Spleen (tissue), 11 donors: Measurements from ENCODE around the gene EPHB1. TPM values are rescaled to one million over a fixed set of nuclear protein-coding genes. Genes with fewer than 3 reads are reported as not detected.

Source experiments
- DNase-seq: peaks from one replicate; pipeline ENCODE4 v3.0.0-alpha.2; 2020
- H3K27ac ChIP-seq, 8 donors: fragments of 200-600 bp; sonication (generic) in 7 of 8; 1 replicate in 4 of 8; 2 replicates in 4 of 8; pipeline versions ENCODE4 v1.5.0 to v1.8.0; 2016 to 2021; ENCODE audit warnings: inconsistent platforms in 4 of 8, mild to moderate bottlenecking in 4 of 8, moderate library complexity in 1 of 8
- H3K27me3 ChIP-seq, 7 donors: fragments of 200-600 bp; sonication (generic) in 6 of 7; replicated peaks in 1 of 7; 1 replicate in 4 of 7; 2 replicates in 3 of 7; pipeline versions ENCODE4 v1.5.0 to v1.8.0; 2016 to 2021; ENCODE audit warnings: inconsistent platforms in 3 of 7, mild to moderate bottlenecking in 1 of 7
- H3K36me3 ChIP-seq, 6 donors: fragments of 200-600 bp; sonication (generic) in 5 of 6; 1 replicate in 4 of 6; 2 replicates in 2 of 6; pipeline versions ENCODE4 v1.5.0 to v1.8.0; 2016 to 2021; ENCODE audit warnings: inconsistent platforms in 2 of 6
- H3K4me1 ChIP-seq, 6 donors: fragments of 200-600 bp; sonication (generic) in 5 of 6; 1 replicate in 3 of 6; 2 replicates in 3 of 6; pipeline versions ENCODE4 v1.5.0 to v1.8.0; 2016 to 2021; ENCODE audit warnings: inconsistent platforms in 3 of 6
- H3K4me3 ChIP-seq, 8 donors: fragments of 200-600 bp; sonication (generic) in 7 of 8; 1 replicate in 4 of 8; 2 replicates in 4 of 8; pipeline versions ENCODE4 v1.5.0 to v1.8.0; 2016 to 2021; ENCODE audit warnings: inconsistent platforms in 4 of 8, mild to moderate bottlenecking in 4 of 8, moderate library complexity in 2 of 8
- H3K9me3 ChIP-seq, 8 donors: fragments of 200-600 bp; sonication (generic) in 7 of 8; 1 replicate in 4 of 8; 2 replicates in 4 of 8; pipeline versions ENCODE4 v1.5.0 to v1.8.0; 2016 to 2021; ENCODE audit warnings: inconsistent platforms in 4 of 8
- POLR2A ChIP-seq, 3 donors: fragments of 450-650 bp; IDR thresholded peaks; one replicate each; pipeline ENCODE4 v1.5.1; 2017; ENCODE audit warnings: antibody characterized with exemption in 3 of 3, mild to moderate bottlenecking in 1 of 3
- POLR2AphosphoS5 ChIP-seq, 3 donors: sonication (generic); formaldehyde crosslinking; IDR thresholded peaks; one replicate each; pipeline ENCODE4 v1.5.1; 2017; ENCODE audit warnings: antibody characterized with exemption in 3 of 3
- WGBS, 5 donors: extraction: QIAGEN DNeasy Blood & Tissue Kit in 3 of 5; methylation state at CpG; one replicate each; pipeline versions ENCODE4 v1.1.5 to v1.1.7; 2013 to 2018; 5-methylcytosine and 5-hydroxymethylcytosine counted together
- intact Hi-C: fragments of 100-400 bp; cut with DNase I; formaldehyde crosslinking; loops from one replicate; pipeline ENCODE4 v1.15.0; 2023; ENCODE audit warnings: low total_unique reads
- polyA plus RNA-seq, 3 donors: library from polyadenylated mRNA; stranded (reverse); fragments of 200-250 nt; gene quantifications; one replicate each; pipeline ENCODE4 v1.2.1, GENCODE V29; 2013
- total RNA-seq, 7 donors: library from RNA; depleted of rRNA in 3 of 7; stranded (reverse); fragments of >200 nt in 3 of 7; fragmentation: NEBNext Ultra II Directional in 4 of 7; extraction: Animal tissue kit (Norgen Biotek cat#: 25700) in 4 of 7; gene quantifications; one replicate each; pipeline versions ENCODE4 v1.1.0 to v1.2.1, GENCODE V29; 2016 to 2021
- TF ChIP-seq, protein P1 (sequence below), 11 experiments: fragments of 200-600 bp in 7 of 11; fragments of 450-650 bp in 4 of 11; sonication (generic) in 4 of 11; IDR thresholded peaks in 8 of 11; conservative IDR thresholded peaks in 3 of 11; 1 replicate in 7 of 11; 2 replicates in 4 of 11; pipeline versions ENCODE4 v1.4.0 to v1.8.0; 2016 to 2021; ENCODE audit warnings: antibody characterized with exemption in 11 of 11, inconsistent platforms in 4 of 11, mild to moderate bottlenecking in 1 of 11
- donor health status: healthy with polysubstance abuse.
- donor health status: DM: no; HTN: no; CAD: no; lungs with moderate emphysema.
- donor health status: DM: no; HTN: no; CAD: no.
- donor health status: Bipolar disorder and iron deficiency.
- donor health status: healthy.
- donor health status: DM: no; HTN: no; CAD: no.
- donor health status: DM: yes; HTN: yes; CAD: no.

EPHB1 gene
- total and polyA plus RNA-seq, 10 donors, result 0.20 to 14.0 (median 3.0) TPM

DNA sequence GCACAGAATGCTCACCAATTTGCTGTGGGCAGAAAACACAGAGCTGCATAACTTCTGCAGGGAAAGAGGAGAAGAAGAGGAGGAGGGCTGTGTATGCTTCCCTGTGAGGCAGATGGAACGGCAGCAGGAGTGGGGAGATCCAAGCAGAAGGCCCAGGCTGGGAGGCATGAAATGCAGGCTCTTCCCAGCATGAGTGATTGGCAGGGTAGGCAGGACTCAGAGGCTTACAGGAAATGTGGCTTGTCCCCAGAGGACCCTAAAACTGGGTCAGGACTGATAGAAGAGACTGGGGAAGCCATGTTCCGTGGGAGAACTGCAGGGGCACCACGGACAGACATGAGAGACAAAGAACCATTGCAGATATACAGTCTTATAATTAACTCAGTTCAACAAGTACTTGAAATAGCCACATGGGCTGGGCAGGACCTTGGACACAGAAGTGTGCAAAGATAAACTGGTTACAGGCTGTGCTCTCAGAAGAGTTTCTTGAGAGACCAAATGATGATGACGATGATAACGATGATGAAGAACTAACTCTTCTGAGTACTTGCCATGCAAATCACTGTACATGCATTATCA is 286.9 kb downstream of the EPHB1 start:
- H3K27me3 ChIP-seq, result no peaks in the 10 kb centered on the region
- H3K9me3 ChIP-seq, result no peaks in the 10 kb centered on the region
- H3K27ac ChIP-seq, result no peak overlapping the region
- H3K36me3 ChIP-seq, result no peaks in the 10 kb centered on the region
- TF ChIP-seq, protein P1, sequence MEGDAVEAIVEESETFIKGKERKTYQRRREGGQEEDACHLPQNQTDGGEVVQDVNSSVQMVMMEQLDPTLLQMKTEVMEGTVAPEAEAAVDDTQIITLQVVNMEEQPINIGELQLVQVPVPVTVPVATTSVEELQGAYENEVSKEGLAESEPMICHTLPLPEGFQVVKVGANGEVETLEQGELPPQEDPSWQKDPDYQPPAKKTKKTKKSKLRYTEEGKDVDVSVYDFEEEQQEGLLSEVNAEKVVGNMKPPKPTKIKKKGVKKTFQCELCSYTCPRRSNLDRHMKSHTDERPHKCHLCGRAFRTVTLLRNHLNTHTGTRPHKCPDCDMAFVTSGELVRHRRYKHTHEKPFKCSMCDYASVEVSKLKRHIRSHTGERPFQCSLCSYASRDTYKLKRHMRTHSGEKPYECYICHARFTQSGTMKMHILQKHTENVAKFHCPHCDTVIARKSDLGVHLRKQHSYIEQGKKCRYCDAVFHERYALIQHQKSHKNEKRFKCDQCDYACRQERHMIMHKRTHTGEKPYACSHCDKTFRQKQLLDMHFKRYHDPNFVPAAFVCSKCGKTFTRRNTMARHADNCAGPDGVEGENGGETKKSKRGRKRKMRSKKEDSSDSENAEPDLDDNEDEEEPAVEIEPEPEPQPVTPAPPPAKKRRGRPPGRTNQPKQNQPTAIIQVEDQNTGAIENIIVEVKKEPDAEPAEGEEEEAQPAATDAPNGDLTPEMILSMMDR (IDR thresholded peaks at IDR 0.05 in 8 of 11, conservative IDR thresholded peaks at IDR 0.05 in 3 of 11), result no peak
- no peaks in the 10 kb centered on the region for H3K4me1 ChIP-seq
- H3K4me3 ChIP-seq, result no peak overlapping the region
- intact Hi-C loops, result no loop called here
- DNase-seq, result no peak
- WGBS, 5 donors, result 75 to 89% (median 87%) methylated on average over 5 of the region's 5 CpGs

DNA sequence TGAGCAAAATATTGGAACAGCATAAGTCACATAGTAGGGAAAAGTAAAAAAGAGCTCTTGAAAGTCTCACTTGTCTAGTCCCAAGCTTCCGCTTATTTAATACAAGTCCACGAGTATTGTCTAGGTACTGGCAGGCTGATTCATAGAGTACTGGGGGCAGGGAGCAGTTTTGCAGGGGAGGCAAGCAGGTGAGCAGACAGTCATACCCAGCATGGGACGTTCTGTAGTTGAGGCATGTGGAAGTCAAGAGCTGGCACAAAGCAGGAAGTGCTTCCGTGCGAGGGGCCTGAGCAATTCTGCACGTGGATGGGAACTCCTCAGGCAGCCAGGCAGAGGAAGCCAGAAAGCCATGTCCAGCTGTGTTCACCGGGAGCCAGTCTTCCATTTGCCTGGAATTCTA is 287.6 kb downstream of the EPHB1 start:
- TF ChIP-seq, protein P1 (IDR thresholded peaks at IDR 0.05 in 8 of 11, conservative IDR thresholded peaks at IDR 0.05 in 3 of 11), result no peak
- no peak for TF ChIP-seq POLR2A (IDR thresholded peaks at IDR 0.05)
- no peak for TF ChIP-seq POLR2AphosphoS5 (IDR thresholded peaks at IDR 0.05)
- no peak overlapping the region for H3K4me3 ChIP-seq
- intact Hi-C loops, result no loop called here
- H3K27ac ChIP-seq, result no peak overlapping the region
- no peaks in the 10 kb centered on the region for H3K36me3 ChIP-seq
- H3K9me3 ChIP-seq, result no peaks in the 10 kb centered on the region
- no peaks in the 10 kb centered on the region for H3K4me1 ChIP-seq
- no peak for DNase-seq
- H3K27me3 ChIP-seq, result no peaks in the 10 kb centered on the region
- 49 to 72% (median 59%) methylated on average over 7 of the region's 7 CpGs for WGBS, 5 donors

- Histone ChIP-seq H3K36me3 (no peaks in the 10 kb centered on the region), H3K27ac (no peak overlapping the region), H3K4me3 (no peak overlapping the region), H3K9me3 (no peaks in the 10 kb centered on the region), H3K4me1 (no peaks in the 10 kb centered on the region), H3K27me3 (no peaks in the 10 kb centered on the region)
- no peak for TF ChIP-seq POLR2AphosphoS5 (IDR thresholded peaks at IDR 0.05)
- TF ChIP-seq POLR2A (IDR thresholded peaks at IDR 0.05), result no peak
- TF ChIP-seq, protein P1 (IDR thresholded peaks at IDR 0.05 in 8 of 11, conservative IDR thresholded peaks at IDR 0.05 in 3 of 11), result no peak
- DNase-seq, result no peak
- WGBS, 5 donors, result 78 to 96% (median 90%) methylated on average over 1 of the region's 1 CpG
- intact Hi-C loops, result no loop called here
Measured at GRCh38 chr3:135083179-135083578, 288.1 kb downstream of the EPHB1 start.

DNA sequence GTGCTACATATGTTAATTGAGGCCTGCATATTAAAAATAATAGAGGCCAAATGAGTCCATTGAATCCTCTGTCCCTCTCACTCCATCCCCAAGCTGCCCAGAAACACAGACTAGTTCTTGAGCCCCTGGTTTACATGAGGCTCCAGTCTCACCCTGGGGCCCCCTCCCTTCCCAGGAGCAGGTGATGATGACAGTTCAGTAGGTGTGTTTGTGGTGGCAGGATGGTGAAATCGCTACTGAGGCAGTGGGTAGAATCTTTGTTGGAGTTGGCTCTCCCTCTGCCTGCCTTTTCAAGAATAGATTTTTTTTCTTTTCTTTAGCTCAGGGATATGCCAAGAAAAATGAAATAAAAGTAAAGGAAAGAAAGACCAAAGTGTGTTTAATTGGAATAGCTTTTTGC is 288.7 kb downstream of the EPHB1 start:
- Histone ChIP-seq H3K4me1 (no peaks in the 10 kb centered on the region), H3K27ac (no peak overlapping the region), H3K9me3 (no peaks in the 10 kb centered on the region), H3K27me3 (no peaks in the 10 kb centered on the region), H3K36me3 (no peaks in the 10 kb centered on the region), H3K4me3 (no peak overlapping the region)
- no peak for TF ChIP-seq POLR2AphosphoS5 (IDR thresholded peaks at IDR 0.05)
- TF ChIP-seq, protein P1 (IDR thresholded peaks at IDR 0.05 in 8 of 11, conservative IDR thresholded peaks at IDR 0.05 in 3 of 11), result no peak
- no peak for TF ChIP-seq POLR2A (IDR thresholded peaks at IDR 0.05)
- intact Hi-C loops, result no loop called here
- 67 to 88% (median 84%) methylated on average over 1 of the region's 1 CpG for WGBS, 5 donors
- DNase-seq, result no peak
